HG03108 (cell line): ENCODE results near the gene GPR143.
"Not testable (repeated sequence)": the region's sequence is repeated elsewhere in the genome, so short reads cannot be mapped to it uniquely, and the experiment has no call there.

Experiments used
- ATAC-seq: cut with Tn5 transposase; IDR thresholded peaks from one replicate; pipeline ENCODE4 v1.9.1; 2021; ENCODE audit warnings: moderate library complexity; ENCODE audit not compliant: unreplicated experiment

GPR143 gene

GRCh38 chrX:9770319-9770718 lies 4.7 kb upstream of the GPR143 start:
- ATAC-seq, result no peak

GRCh38 chrX:9768321-9768839 lies 2.7 kb upstream of the GPR143 start:
- not testable (repeated sequence) for ATAC-seq

- no peak for ATAC-seq
Observed at GRCh38 chrX:9767375-9767774, 1.7 kb upstream of the GPR143 start.

- no peak for ATAC-seq
Observed at GRCh38 chrX:9765072-9765736, 443 bp downstream of the GPR143 start.

- ATAC-seq, result no peak
Observed at GRCh38 chrX:9759337-9759736, 6.3 kb downstream of the GPR143 start.

- no peak for ATAC-seq
Observed at GRCh38 chrX:9758021-9758638, 7.5 kb downstream of the GPR143 start.

GRCh38 chrX:9757366-9757765 lies 8.3 kb downstream of the GPR143 start:
- no peak for ATAC-seq

- ATAC-seq, result no peak
Observed at GRCh38 chrX:9749146-9749692, 16.4 kb downstream of the GPR143 start.

GRCh38 chrX:9747644-9748043 lies 18.0 kb downstream of the GPR143 start:
- ATAC-seq, result no peak

GRCh38 chrX:9746148-9746888 lies 19.3 kb downstream of the GPR143 start:
- ATAC-seq, result no peak

GRCh38 chrX:9745417-9746115 lies 20.1 kb downstream of the GPR143 start:
- ATAC-seq, result no peak

GRCh38 chrX:9739130-9739529 lies 26.5 kb downstream of the GPR143 start:
- ATAC-seq, result no peak

- no peak for ATAC-seq
Observed at GRCh38 chrX:9738151-9738550, 27.5 kb downstream of the GPR143 start.

- ATAC-seq, result no peak
Observed at GRCh38 chrX:9737363-9737762, 28.3 kb downstream of the GPR143 start.

- ATAC-seq, result no peak
Observed at GRCh38 chrX:9730752-9731151, 34.9 kb downstream of the GPR143 start.

- no peak for ATAC-seq
Observed at GRCh38 chrX:9730078-9730477, 35.6 kb downstream of the GPR143 start.

- ATAC-seq, result no peak
Observed at GRCh38 chrX:9729171-9729885, 36.3 kb downstream of the GPR143 start.

- ATAC-seq, result no peak
Observed at GRCh38 chrX:9728261-9728660, 37.4 kb downstream of the GPR143 start.

GRCh38 chrX:9724711-9725110 lies 40.9 kb downstream of the GPR143 start:
- ATAC-seq, result no peak

GRCh38 chrX:9717376-9717775 lies 48.3 kb downstream of the GPR143 start:
- ATAC-seq, result no peak
